ENCODE results near the gene SART3.
"Not testable (repeated sequence)": the region's sequence is repeated elsewhere in the genome, so short reads cannot be mapped to it uniquely, and the experiment has no call there.

The SART3 gene

GRCh38 chr12:108563804-108564151, 2.8 kb upstream of the SART3 start:
- DNase-seq (ENCODE audit: low read depth in 1 of 2, low spot score in 1 of 2): no peak

GRCh38 chr12:108563136-108563803, 2.3 kb upstream of the SART3 start:
- DNase-seq (ENCODE audit: low read depth in 1 of 2, low spot score in 1 of 2): peak; percentile 59 to 86

- peak; percentile 97 to 99 for DNase-seq (ENCODE audit: low read depth in 1 of 2, low spot score in 1 of 2)
Observed at GRCh38 chr12:108562348-108563135, 1.6 kb upstream of the SART3 start, which contains the start of gene ISCU. Gene ISCU, plus strand, starts transcription at chr12:108562596. Its CDS starts 27 bp downstream, at chr12:108562623.

GRCh38 chr12:108561852-108562347, 927 bp upstream of the SART3 start:
- no peak for DNase-seq (ENCODE audit: low read depth in 1 of 2, low spot score in 1 of 2)

GRCh38 chr12:108560321-108560721, 652 bp downstream of the SART3 start:
- no peak for DNase-seq (ENCODE audit: low read depth in 1 of 2, low spot score in 1 of 2)

- no peak for DNase-seq (ENCODE audit: low read depth in 1 of 2, low spot score in 1 of 2)
Observed at GRCh38 chr12:108559748-108560147, 1.2 kb downstream of the SART3 start.

GRCh38 chr12:108559007-108559655, 1.8 kb downstream of the SART3 start:
- DNase-seq (ENCODE audit: low read depth in 1 of 2, low spot score in 1 of 2): no peak

GRCh38 chr12:108555383-108555782, 5.6 kb downstream of the SART3 start:
- not testable (repeated sequence) for DNase-seq (ENCODE audit: low read depth in 1 of 2, low spot score in 1 of 2)

- no peak for DNase-seq (ENCODE audit: low read depth in 1 of 2, low spot score in 1 of 2)
Observed at GRCh38 chr12:108553799-108554198, 7.2 kb downstream of the SART3 start.

GRCh38 chr12:108551535-108551934, 9.4 kb downstream of the SART3 start:
- DNase-seq (ENCODE audit: low read depth in 1 of 2, low spot score in 1 of 2): no peak

- DNase-seq (ENCODE audit: low read depth in 1 of 2, low spot score in 1 of 2): no peak
Observed at GRCh38 chr12:108548954-108549521, 11.9 kb downstream of the SART3 start.

- DNase-seq (ENCODE audit: low read depth in 1 of 2, low spot score in 1 of 2): no peak
Observed at GRCh38 chr12:108547686-108548085, 13.3 kb downstream of the SART3 start.

GRCh38 chr12:108543652-108544051, 17.3 kb downstream of the SART3 start:
- no peak for DNase-seq (ENCODE audit: low read depth in 1 of 2, low spot score in 1 of 2)

- no peak for DNase-seq (ENCODE audit: low read depth in 1 of 2, low spot score in 1 of 2)
Observed at GRCh38 chr12:108542320-108542719, 18.7 kb downstream of the SART3 start.

- no peak for DNase-seq (ENCODE audit: low read depth in 1 of 2, low spot score in 1 of 2)
Observed at GRCh38 chr12:108538616-108539195, 22.3 kb downstream of the SART3 start.

- DNase-seq (ENCODE audit: low read depth in 1 of 2, low spot score in 1 of 2): no peak
Observed at GRCh38 chr12:108538146-108538545, 22.8 kb downstream of the SART3 start.

GRCh38 chr12:108531929-108532848, 28.8 kb downstream of the SART3 start:
- DNase-seq (ENCODE audit: low read depth in 1 of 2, low spot score in 1 of 2): no peak

- DNase-seq (ENCODE audit: low read depth in 1 of 2, low spot score in 1 of 2): no peak
Observed at GRCh38 chr12:108530161-108530560, 30.8 kb downstream of the SART3 start.

GRCh38 chr12:108527166-108527496, 33.8 kb downstream of the SART3 start:
- DNase-seq (ENCODE audit: low read depth in 1 of 2, low spot score in 1 of 2): no peak

GRCh38 chr12:108526482-108527165, 34.3 kb downstream of the SART3 start:
- no peak for DNase-seq (ENCODE audit: low read depth in 1 of 2, low spot score in 1 of 2)
